GM12873 (cell line): ENCODE results near the gene PKP4.

Experiments used
- CTCF ChIP-seq: IDR thresholded peaks from 2 replicates; pipeline ENCODE4 v1.5.1; 2012; ENCODE audit warnings: low read depth, mild to moderate bottlenecking, moderate library complexity, low read length, control low read depth; ENCODE audit not compliant: insufficient read depth; ENCODE audit errors: missing control alignments

The PKP4 gene

DNA sequence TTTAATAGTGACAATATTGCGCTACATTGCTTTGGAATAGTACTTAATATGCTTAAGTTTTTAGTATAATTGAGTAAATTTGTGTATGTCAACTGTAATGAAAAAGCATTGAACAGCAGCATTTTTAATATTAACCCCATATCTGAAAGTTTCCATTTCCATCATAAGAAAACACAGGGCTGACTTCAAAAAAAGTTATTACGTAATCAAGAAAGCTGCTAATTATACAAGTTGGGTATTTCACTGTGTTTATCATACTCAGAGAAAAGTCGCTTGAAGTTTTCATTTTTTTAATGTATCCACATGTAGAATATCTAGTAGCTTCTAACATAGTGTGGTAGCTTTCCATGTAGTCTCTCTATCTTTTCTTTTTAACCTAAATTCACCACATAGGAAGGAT lies 146.5 kb downstream of the PKP4 start:
- no peak for TF ChIP-seq CTCF

DNA sequence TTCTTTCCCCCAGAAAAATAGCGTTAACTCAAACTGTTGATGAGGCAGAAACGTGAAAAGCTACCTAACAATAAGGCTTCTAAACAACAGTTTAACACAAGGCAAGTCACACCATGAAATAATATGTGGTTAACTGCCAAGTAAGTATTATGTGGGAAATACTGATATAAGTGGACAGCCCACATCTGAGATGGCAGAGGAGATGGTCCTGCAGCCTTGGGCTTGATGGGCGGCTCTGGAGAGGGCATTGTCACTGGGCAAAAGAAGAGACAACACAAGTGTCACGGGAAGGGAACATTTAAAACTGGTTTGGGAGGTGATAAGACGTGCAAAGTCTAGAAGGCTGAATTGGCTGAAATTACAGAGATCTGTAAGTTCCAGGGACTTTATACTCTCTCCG lies 147.2 kb downstream of the PKP4 start:
- TF ChIP-seq CTCF = no peak

- no peak for TF ChIP-seq CTCF
These were observed 153.3 kb downstream of the PKP4 start for GRCh38 chr2:158610059-158610458.

DNA sequence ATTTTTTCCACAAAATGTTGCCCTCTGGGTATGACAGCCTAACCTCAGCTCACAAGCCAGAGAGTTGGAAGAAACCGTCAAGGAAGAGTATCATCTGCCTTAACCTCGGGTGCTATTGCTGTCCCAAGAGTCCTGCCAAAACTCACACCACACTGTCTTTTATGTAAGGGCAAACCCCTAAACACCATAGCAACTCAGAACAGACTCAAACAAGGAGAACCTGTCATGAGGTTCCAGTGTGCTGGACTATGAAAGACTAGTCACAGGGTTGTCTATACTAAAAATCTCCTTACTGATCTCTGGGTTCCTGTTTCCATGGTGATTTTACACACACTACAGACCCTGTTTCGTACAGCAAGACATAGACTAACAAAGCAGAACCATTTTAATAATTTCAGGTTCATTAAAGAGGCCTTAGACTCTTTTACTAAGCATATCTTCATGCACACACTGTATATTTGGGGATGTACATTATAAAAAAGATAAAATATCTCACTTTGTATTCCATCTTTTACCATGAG lies 159.8 kb downstream of the PKP4 start:
- no peak for TF ChIP-seq CTCF

DNA sequence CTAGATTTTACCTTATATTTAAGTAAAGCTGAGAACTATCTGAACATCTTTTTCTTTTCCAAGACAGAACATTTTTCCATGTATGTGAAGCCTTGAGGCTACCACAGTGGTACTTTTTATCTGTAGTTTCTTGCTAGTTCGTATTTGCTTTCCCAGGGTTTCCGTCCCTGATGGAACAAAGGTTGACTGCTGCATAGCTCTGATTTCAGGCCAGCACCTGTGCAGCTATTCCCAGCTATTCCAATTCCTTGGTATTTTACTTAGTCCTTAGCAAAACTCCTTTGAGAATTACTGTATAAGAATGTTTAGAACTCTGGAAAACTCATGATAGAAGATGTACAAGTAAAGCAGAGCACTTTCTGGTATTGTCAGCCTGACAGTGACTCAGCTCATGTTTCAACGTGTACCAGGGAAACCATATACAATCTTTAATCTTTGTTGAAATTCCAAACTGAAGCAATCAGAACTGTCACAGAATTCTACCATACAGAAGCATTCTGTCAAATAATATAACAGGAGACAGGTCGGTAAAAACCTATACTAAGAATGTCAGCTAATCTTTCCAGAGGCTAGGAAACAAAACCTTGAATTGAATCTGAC lies 162.2 kb downstream of the PKP4 start:
- no peak for TF ChIP-seq CTCF

DNA sequence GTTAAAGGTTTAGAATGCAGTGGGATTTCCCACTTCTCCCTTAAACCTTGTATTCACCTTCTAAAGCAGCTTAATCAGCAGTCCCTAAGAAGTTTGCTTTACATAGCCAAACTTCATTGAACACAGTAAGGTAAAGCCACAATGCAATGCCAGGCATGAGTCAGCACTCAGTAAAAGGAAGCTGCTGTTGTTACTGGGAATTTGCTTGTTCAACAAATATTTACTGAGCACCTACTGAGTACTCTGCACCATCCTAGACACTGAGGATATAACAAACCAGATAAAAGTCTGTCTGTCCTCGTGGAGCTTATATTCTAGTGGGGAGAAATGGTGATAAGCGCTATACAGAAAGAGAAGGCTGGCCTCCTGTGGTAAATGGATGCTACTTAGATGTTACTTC lies 162.7 kb downstream of the PKP4 start:
- no peak for TF ChIP-seq CTCF

GRCh38 chr2:158620656-158621055 lies 163.9 kb downstream of the PKP4 start:
- TF ChIP-seq CTCF = no peak
